Left lobe of liver (tissue), 2 donors: ENCODE data around the gene CAMKV. TPM values are rescaled to one million over a fixed set of nuclear protein-coding genes. Genes with fewer than 3 reads are reported as not detected.
"Not testable (repeated sequence)": the region's sequence is repeated elsewhere in the genome, so short reads cannot be mapped to it uniquely, and the experiment has no call there.

Source experiments
- ATAC-seq: fragments of 200-7000 bp; cut with Tn5 transposase; one replicate; pipeline ENCODE4 v1.9.1; 2020; ENCODE audit warnings: mild to moderate bottlenecking, moderate library complexity
- DNase-seq: peaks from one replicate; pipeline ENCODE4 v3.0.0-alpha.2; 2020; ENCODE audit warnings: low spot score
- total RNA-seq: library from RNA; stranded (reverse); gene quantifications from one replicate; pipeline ENCODE4 v1.2.1, GENCODE V29; 2021
- donor health status: DM: no; HTN: no; CAD: no; lungs with moderate emphysema.
- donor health status: DM: no; HTN: yes; CAD: no.

CAMKV gene, protein sequence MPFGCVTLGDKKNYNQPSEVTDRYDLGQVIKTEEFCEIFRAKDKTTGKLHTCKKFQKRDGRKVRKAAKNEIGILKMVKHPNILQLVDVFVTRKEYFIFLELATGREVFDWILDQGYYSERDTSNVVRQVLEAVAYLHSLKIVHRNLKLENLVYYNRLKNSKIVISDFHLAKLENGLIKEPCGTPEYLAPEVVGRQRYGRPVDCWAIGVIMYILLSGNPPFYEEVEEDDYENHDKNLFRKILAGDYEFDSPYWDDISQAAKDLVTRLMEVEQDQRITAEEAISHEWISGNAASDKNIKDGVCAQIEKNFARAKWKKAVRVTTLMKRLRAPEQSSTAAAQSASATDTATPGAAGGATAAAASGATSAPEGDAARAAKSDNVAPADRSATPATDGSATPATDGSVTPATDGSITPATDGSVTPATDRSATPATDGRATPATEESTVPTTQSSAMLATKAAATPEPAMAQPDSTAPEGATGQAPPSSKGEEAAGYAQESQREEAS
- not detected for total RNA-seq

DNA sequence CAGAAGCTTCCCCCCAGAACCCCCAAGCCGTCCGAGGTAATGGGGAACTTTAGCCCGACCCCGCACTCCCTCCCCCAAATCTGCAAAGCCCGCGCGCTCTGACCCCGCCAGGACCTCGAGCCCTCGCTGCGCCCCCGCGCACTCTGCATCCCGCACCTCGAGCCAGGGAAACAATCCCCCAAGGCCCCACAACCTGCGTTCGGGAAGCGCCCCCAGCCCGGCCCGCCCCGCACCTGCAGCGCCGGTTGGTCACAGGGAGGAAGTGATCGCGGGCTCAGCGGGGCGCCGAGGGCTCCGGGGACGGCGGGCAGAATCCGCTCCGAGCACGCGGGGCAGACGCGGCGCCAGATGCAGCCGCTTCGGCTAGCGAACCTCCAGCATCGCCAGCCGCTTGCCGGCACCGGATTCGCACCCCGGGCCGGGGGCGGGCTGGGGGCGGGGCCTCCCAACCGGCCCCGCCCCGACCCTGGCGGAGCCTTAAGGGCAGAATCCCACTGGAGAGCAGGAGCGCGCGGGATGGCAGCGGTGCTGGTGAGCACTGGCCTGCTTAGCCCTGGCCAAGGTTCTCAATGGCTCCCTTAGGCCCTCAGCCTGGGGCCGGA is at the start of gene CAMKV:
Gene CAMKV, minus strand, starts transcription at position 382 of the 602 bp plus-strand sequence. CDS start 7,518 bp downstream, outside the sequence.
- no peak for DNase-seq
- ATAC-seq: peak; percentile 21

- not testable (repeated sequence) for DNase-seq, ATAC-seq
These were observed 48.3 kb upstream of the CAMKV start for GRCh38 chr3:49917806-49918590.

GRCh38 chr3:49916686-49917085 is 47.0 kb upstream of the CAMKV start:
- no peak for DNase-seq
- peak; percentile 54 for ATAC-seq

GRCh38 chr3:49914906-49915305 is 45.2 kb upstream of the CAMKV start:
- ATAC-seq (no peak), DNase-seq (no peak)

- no peak for ATAC-seq
- DNase-seq: no peak
These were observed 43.2 kb upstream of the CAMKV start for GRCh38 chr3:49912881-49913281.

- ATAC-seq: no peak
- no peak for DNase-seq
These were observed 41.9 kb upstream of the CAMKV start for GRCh38 chr3:49911611-49912010.

DNA sequence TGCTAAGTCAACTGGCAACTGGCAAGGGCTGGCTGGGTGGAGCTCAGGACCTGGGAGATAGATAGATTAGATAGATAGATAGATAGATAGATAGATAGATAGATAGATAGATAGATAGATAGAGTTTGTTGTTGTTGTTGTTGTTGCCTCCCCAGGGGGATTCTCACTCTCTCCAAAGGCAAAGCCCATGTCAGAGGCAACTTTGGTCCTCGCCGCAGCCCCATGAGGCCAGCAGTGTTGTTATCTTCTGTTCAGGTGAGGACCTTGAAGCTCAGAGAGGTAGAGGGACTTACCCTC is 41.4 kb upstream of the CAMKV start:
- no peak for ATAC-seq

DNA sequence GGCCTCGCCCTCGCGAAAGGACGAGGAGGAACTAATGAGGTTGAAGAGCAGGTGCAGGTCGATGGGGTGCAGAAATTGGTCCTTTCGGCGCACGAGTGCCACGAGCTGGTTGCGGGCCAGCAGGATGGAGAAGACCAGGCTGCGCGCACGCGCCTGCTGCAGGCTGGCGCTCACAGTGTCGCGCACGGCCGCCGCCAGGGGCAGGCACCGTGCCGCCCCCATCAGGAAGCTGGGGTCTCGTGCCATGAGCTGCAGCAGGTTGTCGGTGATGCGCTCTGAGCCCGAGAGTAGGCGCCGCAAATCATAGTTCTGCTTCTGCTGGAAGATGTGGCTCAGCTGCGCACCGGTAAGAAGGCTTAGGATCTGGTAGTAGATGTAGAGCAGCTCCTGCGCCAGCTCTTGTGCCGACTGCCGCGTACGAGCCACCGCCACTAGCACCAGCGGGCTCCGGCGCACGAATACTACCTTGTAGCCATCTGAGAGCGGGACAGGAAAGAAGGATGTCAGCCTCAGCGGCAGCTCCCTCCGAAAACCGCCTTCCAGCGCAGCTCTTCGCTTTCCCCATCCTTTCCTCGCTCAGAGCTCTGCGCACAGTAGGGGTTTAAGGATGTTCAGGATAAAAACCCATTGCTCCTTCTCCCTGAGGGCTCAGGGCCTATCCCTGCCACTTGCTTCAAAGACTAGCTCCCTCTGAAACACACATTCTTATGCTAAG is 40.9 kb upstream of the CAMKV start:
- ATAC-seq (no peak), DNase-seq (no peak)

More for the DNA sequence above, 41.4 kb upstream of the CAMKV start:
- DNase-seq: no peak

DNA sequence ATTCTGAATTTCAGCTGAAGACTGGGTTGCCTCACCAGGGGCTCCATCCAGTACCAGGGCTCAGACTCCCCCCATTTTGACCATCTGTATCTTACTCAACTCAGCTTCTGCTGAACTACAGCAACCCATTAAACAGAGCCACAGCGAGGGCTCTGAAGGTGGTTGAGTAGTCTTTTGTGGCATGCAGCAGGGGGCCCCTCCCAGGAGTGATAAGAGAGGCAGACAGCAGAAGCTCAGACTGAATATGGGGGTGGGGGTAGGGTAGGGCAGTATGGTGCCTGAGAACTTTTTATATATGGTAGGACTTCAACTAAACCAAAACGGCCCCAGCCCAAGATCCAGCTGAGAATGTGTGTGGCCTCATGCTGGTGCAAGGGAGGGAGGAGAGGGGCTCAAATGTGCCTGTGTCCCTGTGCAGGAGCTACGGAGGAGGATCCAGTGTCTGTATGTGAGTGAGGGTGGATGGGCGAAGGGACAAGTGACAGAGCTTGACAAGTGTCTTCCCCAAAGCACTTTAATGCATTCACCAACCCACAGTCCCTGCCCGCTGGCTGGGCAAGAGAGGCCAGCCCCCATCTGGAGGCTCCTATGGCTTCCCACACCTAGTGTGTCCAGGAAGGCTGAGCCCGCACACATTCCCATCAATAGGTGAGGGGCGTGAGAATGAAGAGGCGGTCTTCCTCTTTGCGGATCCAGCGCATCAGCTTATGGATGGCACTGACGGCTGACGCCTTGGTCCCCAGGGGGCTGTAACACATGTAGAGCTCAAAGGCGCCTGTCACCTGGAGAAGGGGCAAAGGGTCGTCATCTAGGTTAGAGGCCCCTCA is 38.9 kb upstream of the CAMKV start:
- no peak for DNase-seq
- ATAC-seq: no peak

DNA sequence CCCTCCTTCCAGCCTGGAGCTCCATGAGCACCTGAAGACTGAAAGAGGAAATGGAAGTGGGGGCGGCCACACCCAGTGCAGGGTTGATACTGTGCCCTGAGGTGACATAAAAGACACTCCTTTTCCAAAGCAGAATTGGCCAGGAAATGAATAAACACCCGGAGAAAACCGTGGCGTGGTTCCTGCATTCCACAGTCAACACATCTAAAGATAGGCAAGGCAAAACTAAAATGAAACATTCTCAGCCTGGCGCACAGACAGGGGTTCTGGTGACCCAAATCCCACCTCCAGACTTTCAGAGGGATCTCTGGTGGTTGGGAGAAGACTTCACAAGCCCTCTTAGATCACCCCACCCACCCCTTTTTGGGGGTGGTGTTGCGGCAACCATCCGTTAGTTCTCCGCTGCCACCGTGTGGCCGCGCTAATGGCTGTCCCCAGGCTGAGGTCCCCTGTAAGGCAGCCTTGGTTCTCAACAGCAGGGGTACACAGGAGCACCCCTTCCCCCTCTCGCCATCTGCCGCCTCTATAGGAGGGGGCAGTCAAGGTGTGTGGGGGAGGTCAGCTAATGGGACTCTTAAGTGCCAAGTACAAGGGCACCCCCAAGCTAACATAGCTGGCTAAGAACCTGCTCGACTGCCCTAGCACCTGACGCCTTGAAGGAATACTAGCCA is 36.5 kb upstream of the CAMKV start:
- ATAC-seq (peak; percentile 64), DNase-seq (no peak)

DNA sequence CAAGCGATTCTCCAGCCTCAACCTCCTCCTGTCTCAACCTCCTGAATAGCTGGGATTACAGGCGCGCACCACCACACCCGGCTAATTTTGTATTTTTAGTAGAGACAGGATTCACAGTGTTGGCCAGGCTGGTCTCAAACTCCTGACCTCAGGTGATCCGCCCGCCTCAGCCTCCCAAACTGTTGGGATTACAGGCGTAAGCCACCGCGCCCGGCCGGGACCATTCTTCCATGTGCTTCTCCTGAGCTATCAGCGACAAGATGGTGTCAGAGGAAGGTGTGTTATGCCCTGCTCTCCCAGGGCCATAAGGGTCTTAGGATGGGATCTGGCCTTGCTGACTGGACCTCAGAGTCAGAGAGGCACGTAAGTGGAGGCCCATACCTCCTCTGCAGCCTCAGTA is 34.7 kb upstream of the CAMKV start:
- ATAC-seq, DNase-seq: not testable (repeated sequence)

GRCh38 chr3:49903451-49904424 is 34.0 kb upstream of the CAMKV start, which contains the start of gene MST1R:
Gene MST1R (minus strand): TSS chr3:49903873. CDS start chr3:49903609, 264 bp downstream.
- ATAC-seq: peak; percentile 83
- DNase-seq: peak; percentile 70

DNA sequence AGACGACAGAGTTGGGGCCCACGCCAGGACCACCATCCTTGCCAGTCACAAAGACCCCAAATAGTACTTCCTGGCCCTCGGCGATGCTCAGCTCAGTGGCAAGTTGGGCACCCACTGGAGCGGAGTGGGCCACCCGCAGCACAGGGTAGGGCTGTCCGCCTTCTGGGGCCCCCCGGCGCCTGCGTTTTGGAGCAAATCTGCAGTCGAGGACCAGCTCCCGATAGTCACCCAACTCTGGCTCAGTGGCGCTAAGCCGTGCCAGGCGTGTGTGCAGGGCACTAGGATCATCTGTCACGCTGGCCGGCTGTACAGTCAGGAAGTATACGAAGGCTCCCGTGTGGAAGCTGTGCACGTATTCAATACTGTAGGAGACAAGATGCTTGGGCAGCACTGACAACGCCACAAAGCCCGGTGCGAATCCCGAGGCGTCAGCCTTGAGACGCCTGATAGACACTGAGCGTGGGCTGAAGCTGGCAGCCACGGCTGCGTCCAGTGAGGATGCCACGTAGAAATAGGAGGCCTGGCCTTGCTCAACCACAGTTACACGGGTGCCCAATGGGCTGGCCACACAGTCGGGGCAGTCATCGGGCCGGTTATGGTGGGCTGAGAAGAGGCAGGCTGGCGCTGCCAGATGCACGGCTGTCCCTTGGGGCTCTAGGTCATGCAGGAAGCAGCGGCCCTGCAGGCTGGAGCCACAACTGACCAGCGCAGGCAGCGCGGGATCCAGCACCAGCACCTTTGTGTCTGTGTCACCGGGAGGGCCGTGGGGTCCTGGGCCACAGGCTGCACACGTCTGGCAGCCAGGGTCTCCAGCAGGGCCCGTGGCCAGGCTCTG is 33.0 kb upstream of the CAMKV start:
- ATAC-seq (no peak), DNase-seq (no peak)

DNA sequence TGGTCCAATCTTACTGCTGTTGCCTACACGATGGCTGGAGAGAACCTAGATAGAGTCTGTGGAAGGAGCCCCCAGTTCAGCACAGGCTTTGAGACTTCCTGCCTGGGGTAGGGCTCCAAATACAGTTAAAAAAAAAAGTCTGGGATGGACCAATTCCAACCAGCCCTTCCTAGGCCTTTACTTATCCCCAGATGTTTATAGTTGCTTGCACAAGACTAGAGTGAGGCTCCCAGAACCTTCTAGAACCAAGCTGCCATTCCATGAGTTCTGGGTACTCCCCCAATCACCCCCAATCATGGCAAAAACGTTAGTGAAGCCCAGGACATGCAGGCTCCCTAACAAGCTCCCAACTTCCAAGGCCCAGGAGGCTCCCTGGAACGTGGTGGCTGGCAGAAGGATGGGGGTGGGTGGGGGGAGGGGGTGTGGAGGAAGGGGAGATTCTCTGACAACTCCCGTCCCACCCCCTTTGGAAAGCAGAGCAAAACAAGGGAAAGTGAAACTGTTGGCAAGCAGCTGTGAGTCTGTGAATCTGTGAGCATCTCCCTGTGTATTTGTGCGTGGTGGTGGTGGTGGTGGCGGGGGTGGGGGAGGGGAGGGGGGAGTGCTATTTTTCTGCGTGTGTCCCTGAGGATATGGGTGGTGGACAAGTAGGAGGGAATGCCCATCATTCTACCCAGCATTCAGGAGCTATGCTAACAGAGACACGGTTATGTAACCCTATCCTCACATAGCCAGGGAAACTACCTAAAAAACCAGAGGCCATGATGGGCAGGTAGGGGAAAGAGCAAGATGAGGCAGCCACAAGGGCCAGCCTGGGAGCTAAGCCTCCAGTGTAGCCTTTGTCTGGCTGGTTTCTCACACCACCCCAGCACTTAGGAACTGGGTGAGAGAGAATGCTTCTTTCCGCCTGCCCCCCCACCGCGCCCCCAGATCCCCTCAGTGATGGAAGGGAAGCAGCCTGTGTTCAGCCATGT is 31.9 kb upstream of the CAMKV start:
- DNase-seq (no peak), ATAC-seq (no peak)

DNA sequence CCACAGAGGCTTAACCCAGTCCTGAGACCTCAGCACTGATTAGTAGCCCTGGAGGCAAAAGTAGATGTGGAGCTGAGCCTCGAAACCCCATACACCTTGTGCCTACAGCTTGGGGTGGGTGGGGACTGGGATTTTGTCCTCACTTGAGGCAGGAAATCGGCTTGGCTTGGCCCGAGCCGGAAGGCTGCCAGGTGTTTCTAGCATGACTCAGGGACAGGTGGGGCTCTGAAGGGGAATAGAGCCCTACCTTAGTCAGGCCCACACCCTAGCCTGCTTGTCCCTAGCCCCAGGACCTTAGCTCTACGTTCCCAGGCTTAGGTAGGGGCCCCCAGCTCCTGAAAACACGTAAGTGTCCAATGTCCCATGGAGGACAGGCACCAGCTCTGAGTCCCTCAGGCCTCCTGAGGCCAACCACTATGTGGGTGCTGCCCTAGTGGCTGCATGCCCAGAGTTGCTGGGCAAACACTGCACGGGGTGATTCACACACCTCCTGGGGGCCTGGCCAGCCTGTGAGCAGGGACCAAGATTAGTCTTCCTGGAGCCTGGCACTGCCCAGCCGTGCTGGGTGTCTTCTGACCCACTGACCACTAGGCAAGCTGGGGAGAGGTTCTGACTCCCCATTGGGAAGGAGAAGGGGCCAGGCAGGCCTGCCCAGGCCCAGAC is 30.9 kb upstream of the CAMKV start:
- ATAC-seq (peak; percentile 84), DNase-seq (peak; percentile 76)

DNA sequence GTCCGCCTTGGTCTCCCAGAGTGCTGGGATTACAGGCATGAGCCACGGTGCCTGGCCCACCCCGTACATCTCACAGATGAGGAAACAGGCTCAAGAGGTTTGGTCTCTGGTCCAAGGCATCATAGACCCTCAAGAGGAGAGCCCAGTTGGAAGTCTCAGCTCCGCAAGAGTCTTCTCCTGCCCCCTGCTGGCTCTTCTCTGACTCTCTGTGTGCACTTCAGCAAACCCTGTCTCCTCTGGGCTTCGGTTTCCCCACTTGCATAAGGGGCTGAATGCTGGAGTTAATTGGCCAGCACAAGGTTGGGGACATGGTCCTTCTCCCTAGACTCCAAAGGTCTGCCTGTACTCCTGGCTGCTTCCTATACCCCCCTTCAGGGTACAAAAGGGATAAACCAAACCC is 30.1 kb upstream of the CAMKV start:
- DNase-seq: no peak
- ATAC-seq: no peak
